SK-N-MC (cell line): ENCODE measurements around the gene LEF1.

ENCODE experiments used
- DNase-seq: peaks from one replicate; pipeline ENCODE4 v3.0.0-alpha.2; 2011; ENCODE audit warnings: low read depth, low spot score
- H3K27ac ChIP-seq: fragments of 200-600 bp; sonication (generic); 2 replicates; pipeline ENCODE4 v1.5.1; 2016; ENCODE audit warnings: mixed run types
- H3K36me3 ChIP-seq: fragments of 200-600 bp; sonication (generic); 2 replicates; pipeline ENCODE4 v1.6.1; 2017; ENCODE audit warnings: antibody characterized with exemption, low read length, mixed read lengths; ENCODE audit not compliant: insufficient read depth
- H3K4me3 ChIP-seq: fragments of 200-600 bp; sonication (generic); 2 replicates; pipeline ENCODE4 v1.5.1; 2016
- H3K9ac ChIP-seq: fragments of 200-600 bp; sonication (generic); 2 replicates; pipeline ENCODE4 v1.8.0; 2017; ENCODE audit warnings: mixed run types, mixed read lengths; ENCODE audit not compliant: insufficient read length
- H3K9me3 ChIP-seq: fragments of 200-600 bp; sonication (generic); 2 replicates; pipeline ENCODE4 v1.6.1; 2017; ENCODE audit warnings: low read depth, mild to moderate bottlenecking, antibody characterized with exemption, low read length, moderate library complexity, mixed read lengths
- EZH2 ChIP-seq: fragments of 200-600 bp; sonication (generic); IDR thresholded peaks from one replicate; pipeline ENCODE4 v1.6.1; 2017; ENCODE audit warnings: antibody characterized with exemption
- FOXP2 ChIP-seq: optimal IDR thresholded peaks from 2 replicates; pipeline ENCODE3; 2011; ENCODE audit warnings: mild to moderate bottlenecking, moderate library complexity; ENCODE audit not compliant: insufficient read depth; ENCODE audit errors: extremely low read length, control extremely low read depth
- POLR2AphosphoS5 ChIP-seq: IDR thresholded peaks from 2 replicates; pipeline ENCODE4 v1.6.1; 2012; ENCODE audit warnings: mild to moderate bottlenecking, low read depth, low read length, borderline replicate concordance

Gene LEF1

GRCh38 chr4:108116423-108117168 lies 52.1 kb downstream of the LEF1 start:
- H3K27ac ChIP-seq: no peak overlapping the region
- no peak overlapping the region for H3K4me3 ChIP-seq
- no peaks in the 10 kb centered on the region for H3K36me3 ChIP-seq
- no peak overlapping the region for H3K9ac ChIP-seq
- TF ChIP-seq FOXP2 (no peak), EZH2 (no peak), POLR2AphosphoS5 (no peak)
- no peak for DNase-seq
- H3K9me3 ChIP-seq: no peaks in the 10 kb centered on the region

- Histone ChIP-seq H3K9ac (no peak overlapping the region), H3K9me3 (no peaks in the 10 kb centered on the region), H3K36me3 (no peaks in the 10 kb centered on the region), H3K4me3 (no peak overlapping the region), H3K27ac (no peak overlapping the region)
- DNase-seq: no peak
- TF ChIP-seq FOXP2: no peak
- TF ChIP-seq POLR2AphosphoS5: no peak
- TF ChIP-seq EZH2: no peak
These were observed 53.6 kb downstream of the LEF1 start for GRCh38 chr4:108115168-108115526.

GRCh38 chr4:108114503-108114902 lies 54.2 kb downstream of the LEF1 start:
- Histone ChIP-seq H3K4me3 (no peak overlapping the region), H3K36me3 (no peaks in the 10 kb centered on the region)

GRCh38 chr4:108113229-108113628 lies 55.5 kb downstream of the LEF1 start:
- H3K4me3 ChIP-seq: no peak overlapping the region

More at GRCh38 chr4:108114503-108114902, 54.2 kb downstream of the LEF1 start:
- no peak for DNase-seq
- no peak for TF ChIP-seq EZH2
- no peak for TF ChIP-seq POLR2AphosphoS5
- TF ChIP-seq FOXP2: no peak
- H3K9ac ChIP-seq: no peak overlapping the region
- no peak overlapping the region for H3K27ac ChIP-seq
- no peaks in the 10 kb centered on the region for H3K9me3 ChIP-seq

GRCh38 chr4:108111781-108112180 lies 57.0 kb downstream of the LEF1 start:
- Histone ChIP-seq H3K9me3 (no peaks in the 10 kb centered on the region), H3K27ac (no peak overlapping the region), H3K9ac (no peak overlapping the region), H3K36me3 (no peaks in the 10 kb centered on the region), H3K4me3 (no peak overlapping the region)
- DNase-seq: no peak
- no peak for TF ChIP-seq FOXP2

More at GRCh38 chr4:108113229-108113628, 55.5 kb downstream of the LEF1 start:
- TF ChIP-seq POLR2AphosphoS5 (no peak), EZH2 (no peak), FOXP2 (no peak)
- no peak overlapping the region for H3K9ac ChIP-seq
- no peak for DNase-seq
- H3K9me3 ChIP-seq: no peaks in the 10 kb centered on the region
- H3K27ac ChIP-seq: no peak overlapping the region
- no peaks in the 10 kb centered on the region for H3K36me3 ChIP-seq

- no peak overlapping the region for H3K9ac ChIP-seq
- H3K36me3 ChIP-seq: no peaks in the 10 kb centered on the region
- no peak overlapping the region for H3K4me3 ChIP-seq
- TF ChIP-seq POLR2AphosphoS5: no peak
- TF ChIP-seq EZH2: no peak
- TF ChIP-seq FOXP2: no peak
- H3K27ac ChIP-seq: no peak overlapping the region
- DNase-seq: no peak
- H3K9me3 ChIP-seq: no peaks in the 10 kb centered on the region
These were observed 58.3 kb downstream of the LEF1 start for GRCh38 chr4:108110450-108110849.

- no peak for DNase-seq
- H3K9ac ChIP-seq: no peak overlapping the region
- no peaks in the 10 kb centered on the region for H3K9me3 ChIP-seq
- TF ChIP-seq EZH2 (no peak), FOXP2 (no peak), POLR2AphosphoS5 (no peak)
- H3K36me3 ChIP-seq: no peaks in the 10 kb centered on the region
- H3K27ac ChIP-seq: no peak overlapping the region
- no peak overlapping the region for H3K4me3 ChIP-seq
These were observed 58.7 kb downstream of the LEF1 start for GRCh38 chr4:108109997-108110416.

- H3K4me3 ChIP-seq: no peak overlapping the region
- DNase-seq: no peak
- no peak for TF ChIP-seq FOXP2
- no peak for TF ChIP-seq POLR2AphosphoS5
- no peak for TF ChIP-seq EZH2
- no peaks in the 10 kb centered on the region for H3K9me3 ChIP-seq
- H3K36me3 ChIP-seq: no peaks in the 10 kb centered on the region
- no peak overlapping the region for H3K27ac ChIP-seq
- no peak overlapping the region for H3K9ac ChIP-seq
These were observed 59.6 kb downstream of the LEF1 start for GRCh38 chr4:108109111-108109510.
